HPDE6-E6E7 (cell line): ENCODE data around the gene UBE2Q2.

Experiments
- DNase-seq: peaks from one replicate; pipeline ENCODE4 v3.0.0; 2011; ENCODE audit warnings: missing footprints; ENCODE audit errors: extremely low spot score

UBE2Q2 gene

DNA sequence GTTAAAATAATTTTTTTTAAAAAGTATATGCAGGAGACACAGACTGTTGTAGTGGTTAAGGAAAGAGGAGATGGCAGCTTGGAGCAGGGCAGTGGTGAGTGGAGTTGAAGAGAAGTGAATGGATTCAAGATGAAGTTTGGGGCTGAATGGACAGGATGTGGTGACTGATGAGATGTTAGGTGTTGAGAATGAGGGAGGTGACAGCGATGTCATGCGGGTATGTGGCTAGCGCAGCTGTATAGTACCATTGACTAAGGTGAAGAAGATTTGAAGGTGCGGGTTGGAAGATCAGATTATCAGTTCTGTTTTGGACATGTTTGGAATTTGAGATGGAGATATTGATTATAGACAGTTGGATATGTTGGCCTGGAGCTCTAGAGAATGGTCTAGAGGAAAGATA, 80.5 kb downstream of the UBE2Q2 start:
- no peak for DNase-seq

DNA sequence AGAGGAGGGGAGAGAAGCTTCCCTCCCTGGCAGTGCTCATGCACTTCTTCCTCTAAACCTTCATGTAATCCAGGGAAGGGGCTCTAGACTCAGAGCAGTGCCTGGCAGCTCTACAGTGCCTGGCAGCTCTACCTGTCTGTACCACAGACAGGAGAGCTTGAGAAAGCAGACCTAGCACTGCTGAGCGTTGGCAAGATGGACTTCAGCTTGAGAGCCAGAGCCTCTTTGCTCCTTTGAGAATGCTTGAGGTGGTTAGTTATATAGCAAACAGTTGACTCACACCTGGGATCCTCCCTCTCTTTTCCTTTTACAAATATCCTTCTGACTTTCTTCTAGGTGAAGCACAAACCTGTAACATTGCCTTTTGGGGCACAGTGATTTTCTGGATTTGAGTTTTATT, 81.3 kb downstream of the UBE2Q2 start:
- peak; percentile 28 for DNase-seq

DNA sequence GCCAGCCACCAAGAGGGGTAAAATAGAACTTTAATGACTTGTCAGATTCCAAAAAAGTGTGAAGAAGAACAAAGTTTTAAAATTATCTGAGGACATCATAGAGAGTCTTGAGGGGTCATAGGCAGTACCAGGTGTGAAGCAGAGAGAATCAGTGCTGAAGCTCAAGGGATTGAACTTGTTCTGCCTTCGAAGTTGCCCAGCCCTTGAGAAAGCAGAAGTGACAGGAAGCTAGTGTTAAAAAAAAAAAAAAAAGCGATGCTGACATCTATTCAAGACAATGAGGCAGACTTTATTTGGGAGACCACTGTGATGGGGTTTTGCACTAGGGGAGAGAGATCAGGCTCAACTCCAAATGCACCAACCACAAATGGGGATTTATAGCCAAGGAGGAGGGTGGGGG, 82.2 kb downstream of the UBE2Q2 start:
- no peak for DNase-seq

DNA sequence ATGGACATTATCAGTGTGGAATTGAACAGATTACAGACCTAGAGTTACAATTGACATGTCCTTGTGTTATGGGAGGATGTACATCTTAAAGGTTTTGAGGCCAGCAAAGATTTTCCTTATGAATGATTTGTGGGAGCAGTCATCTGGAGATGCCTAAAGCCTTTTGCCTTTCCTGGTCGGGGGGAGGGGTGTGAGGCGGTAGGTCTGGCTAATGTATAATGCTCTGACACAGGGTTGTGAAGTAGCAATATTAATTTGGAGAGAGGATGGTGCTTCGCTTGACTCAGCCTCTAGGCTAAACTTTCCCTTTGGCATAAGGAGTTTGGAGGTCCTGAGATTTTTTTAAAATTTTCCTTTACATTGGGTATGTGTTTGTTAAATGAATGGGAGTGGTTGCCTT, 83.7 kb downstream of the UBE2Q2 start:
- no peak for DNase-seq

DNA sequence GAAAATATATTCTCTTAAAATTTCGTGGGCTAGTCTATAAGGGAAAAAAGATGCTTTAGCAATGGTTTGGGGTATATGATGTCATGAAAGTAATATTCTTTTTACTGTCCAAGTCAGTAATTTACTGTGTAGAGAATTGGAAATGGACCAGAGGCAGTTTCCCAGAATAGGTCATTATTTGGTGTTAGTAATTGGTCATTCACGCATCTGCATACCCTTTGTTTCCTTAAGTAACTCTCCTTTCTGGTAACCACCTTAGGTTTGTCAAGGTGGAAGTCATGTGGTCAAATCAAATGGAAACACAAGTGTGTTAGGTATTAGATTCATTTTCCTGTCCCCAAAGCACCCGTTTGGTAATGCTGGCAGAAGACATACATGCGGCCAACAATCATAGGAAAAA, 84.4 kb downstream of the UBE2Q2 start:
- no peak for DNase-seq

DNA sequence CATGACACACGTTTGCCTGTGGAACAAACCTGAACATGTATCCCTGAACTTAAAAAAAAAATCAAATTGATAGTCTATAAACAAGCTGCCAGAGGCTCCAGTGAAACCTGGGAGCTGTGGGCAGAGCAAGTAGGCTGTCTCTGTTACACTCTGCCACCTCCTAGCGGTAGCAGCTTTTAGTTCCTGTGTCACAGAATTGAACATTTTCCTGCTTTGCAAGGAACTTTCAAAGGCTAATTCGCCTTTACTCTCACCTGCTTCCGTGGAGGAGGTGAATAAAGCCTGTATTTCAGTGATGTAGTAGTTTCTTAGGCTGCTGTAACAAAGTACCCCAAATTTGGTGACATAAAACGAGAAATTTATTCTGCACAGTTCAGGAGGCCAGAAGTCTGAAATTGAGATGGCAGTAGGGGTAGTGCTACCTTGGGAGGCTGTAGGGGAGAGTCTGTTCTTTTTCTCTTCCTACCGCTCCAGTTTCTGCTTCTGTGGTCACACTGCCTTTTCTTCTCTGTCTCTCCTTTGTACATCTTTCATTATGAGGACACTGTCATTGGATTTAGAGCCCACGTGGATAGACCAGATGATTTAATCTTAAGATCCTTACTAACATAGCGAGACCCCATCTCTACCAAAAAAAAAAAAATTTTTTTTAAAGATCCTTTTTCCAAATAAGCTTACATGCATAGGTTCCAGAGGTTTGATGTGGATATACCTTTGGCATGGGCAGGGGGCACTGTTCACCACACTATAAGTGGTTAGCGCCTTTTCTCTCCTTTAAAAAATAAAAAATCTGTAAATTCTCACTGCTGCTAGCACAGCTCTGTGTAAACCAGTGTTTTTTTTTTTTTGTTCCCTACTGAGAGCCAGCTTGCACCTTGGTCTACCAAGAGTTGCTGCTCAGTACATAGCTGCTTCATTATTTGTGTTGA, 85.7 kb downstream of the UBE2Q2 start:
- DNase-seq, result no peak

DNA sequence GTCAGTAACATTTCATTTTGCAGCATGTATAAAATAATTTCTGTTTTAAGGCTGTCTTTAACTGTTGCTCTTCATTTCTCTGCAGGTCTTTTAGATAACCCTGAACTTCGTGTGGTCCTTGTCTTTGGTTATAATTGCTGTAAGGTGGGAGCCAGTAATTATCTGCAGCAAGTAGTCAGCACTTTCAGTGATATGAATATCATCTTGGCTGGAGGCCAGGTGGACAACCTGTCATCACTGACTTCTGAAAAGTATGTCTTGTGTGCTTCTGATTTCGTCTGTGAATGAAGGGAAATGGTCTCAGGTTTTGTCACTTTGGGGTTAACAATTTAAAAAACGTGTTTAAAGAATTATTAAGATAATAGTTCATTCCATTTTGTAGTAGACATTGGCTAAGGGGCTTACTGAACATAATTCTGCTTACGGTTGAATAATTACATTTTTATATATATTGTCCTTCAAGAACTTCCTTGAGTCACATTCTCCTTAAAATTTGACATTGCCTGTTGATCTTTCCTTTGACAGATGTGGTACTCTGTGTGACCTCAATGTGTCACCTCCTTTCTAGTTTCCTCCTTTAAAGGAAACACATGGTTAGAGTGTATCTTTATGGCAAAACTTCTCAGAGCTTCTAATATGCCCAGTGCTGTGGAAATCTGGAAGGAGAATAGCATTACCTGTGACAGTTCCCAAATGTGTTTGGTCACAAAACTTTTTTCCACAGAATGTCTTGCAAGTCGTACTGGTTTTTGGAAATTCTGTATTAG, 86.7 kb downstream of the UBE2Q2 start:
- no peak for DNase-seq

DNA sequence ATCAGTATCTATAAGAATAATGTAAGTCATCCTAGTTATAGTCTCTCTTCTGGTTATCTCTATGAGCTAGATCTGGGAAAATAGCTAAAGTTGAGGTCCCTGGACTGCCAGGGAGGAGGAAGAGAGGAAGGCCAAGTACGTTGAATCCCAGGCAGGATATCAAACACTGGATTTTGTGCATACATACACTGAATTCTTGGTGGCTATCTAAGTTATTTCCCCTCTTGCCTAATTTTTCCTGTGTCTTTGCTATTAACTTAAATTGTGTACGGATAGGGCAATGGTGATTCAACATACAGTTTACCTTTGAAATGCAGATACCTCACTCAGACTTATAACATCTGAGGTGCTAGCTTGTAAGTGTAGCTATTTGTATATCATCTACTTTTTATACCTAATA, 87.6 kb downstream of the UBE2Q2 start:
- no peak for DNase-seq

DNA sequence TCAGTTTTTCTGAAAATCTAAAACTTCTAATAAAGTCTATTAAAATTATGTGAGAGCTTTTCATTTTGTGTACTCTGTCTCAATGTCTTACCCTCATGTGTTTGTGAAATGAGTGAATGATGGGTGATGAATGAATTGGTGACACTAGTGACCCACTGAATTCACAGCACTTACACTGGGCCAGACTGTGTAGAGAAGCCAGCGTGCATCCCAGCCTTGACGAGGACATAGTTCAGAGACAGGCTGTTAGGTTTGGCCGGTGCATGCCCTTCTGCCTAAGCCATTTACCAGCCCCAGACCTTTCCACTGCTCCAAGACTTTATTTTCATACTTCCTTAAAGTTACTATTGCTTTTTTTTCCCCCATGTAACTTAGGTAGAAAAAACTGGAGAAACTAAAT, 99.2 kb downstream of the UBE2Q2 start:
- no peak for DNase-seq

DNA sequence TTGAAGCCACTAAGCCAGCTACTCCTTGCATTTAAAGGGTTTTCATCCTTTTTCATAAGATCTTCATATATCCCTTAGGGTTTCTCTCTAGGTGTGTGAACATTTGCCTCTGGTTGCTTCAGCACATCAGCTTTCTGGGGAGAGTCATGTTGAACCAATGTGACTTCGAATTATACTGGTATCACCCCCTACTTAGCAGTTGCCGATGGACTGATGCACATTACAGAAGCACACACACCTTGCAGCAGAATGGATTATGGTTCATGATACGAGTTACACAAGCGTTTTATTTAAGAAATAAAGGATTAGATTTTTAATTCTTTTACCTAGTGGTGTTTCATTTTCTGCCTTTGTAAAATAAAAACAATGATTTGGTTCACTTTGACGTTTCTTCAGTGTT, 100.0 kb downstream of the UBE2Q2 start:
- no peak for DNase-seq

DNA sequence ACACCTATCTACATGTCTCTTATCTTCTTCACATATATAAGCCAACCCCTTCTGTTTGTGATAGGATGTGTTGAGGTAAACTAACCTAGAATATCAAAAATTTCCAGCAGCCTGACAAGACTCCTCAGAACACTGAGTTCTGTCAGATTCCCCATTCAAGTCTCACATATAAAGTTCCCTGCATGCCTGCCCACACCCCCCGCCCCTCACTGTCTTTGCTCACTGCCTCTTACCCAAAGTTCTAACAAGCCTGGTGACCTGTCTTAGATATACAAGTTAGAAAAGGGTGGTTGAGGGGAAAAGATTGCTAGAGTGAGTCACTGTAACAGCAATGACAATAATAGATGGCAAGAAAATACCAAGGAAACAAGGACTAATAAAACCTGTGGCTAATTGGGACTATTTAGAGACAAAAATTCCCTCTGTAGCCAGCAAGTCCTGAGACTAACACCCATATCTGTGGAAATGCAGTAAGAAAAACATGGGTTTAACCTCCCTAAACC, 100.5 kb downstream of the UBE2Q2 start:
- DNase-seq, result no peak

DNA sequence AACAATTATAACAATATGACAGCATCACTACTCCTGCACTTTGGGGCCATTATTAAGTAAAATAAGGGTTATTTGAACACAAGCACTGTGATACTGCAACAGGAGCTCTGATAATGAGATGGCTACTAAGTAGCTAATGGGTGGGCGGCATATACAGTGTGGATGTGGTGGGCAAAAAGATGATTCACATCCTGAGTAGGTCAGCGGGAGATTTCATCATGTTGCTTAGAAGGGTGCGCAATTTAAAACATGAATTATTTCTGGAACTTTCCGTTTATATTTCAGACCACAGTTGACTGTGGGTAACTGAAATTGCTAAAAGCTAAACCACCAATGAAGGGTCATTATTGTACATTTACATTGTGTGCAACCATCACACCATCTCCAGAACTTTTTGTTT, 102.7 kb downstream of the UBE2Q2 start:
- DNase-seq, result no peak

DNA sequence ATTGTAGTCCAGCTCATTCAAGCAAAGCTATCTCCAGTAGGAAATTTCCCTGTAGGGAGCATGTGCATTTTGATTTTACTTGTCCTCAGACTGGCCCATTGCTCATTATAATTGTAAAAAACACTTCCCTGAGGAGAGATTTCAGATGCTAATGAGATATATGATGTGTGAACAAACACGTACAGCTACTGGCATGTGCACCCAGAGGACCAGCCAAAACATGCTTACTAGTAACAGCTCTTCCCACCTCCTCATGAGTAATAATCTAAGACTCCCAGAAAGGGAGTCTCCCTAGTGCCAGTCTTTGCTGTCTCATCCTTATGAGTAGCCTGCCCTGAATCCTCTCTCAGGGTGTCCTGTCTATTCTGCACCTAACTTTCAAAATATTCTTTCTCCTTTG, 103.8 kb downstream of the UBE2Q2 start:
- DNase-seq, result peak; percentile 75

DNA sequence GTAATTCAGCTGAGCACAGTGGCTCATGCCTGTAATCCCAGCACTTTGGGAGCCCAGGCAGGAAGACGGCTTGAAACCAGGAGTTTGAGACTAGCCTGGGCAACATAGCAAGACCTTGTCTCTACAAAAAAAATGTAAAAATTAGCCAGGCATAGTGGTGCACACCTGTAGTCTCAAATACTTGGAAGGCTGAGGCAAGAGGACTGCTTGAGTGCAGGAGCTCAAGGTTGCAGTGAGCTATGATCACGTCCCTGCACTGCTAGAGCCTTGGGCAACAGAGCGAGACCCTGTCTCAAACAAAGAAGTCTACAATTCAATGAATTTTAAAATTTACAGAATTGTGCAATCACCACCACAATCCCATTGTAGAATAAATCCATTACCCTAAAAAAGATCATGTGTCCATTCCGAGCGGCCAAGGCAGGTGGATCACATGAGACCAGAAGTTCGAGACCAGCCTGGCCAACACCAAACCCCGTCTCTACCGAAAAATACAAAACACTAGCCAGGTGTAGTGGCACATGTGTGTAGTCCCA, 105.6 kb downstream of the UBE2Q2 start:
- no peak for DNase-seq
